ENCODE measurements around the gene WEE2. TPM values are rescaled to one million over a fixed set of nuclear protein-coding genes. Genes with fewer than 3 reads are reported as not detected.

The WEE2 gene
- total RNA-seq, 1 donor from 2014 or later = 0.36 TPM

DNA sequence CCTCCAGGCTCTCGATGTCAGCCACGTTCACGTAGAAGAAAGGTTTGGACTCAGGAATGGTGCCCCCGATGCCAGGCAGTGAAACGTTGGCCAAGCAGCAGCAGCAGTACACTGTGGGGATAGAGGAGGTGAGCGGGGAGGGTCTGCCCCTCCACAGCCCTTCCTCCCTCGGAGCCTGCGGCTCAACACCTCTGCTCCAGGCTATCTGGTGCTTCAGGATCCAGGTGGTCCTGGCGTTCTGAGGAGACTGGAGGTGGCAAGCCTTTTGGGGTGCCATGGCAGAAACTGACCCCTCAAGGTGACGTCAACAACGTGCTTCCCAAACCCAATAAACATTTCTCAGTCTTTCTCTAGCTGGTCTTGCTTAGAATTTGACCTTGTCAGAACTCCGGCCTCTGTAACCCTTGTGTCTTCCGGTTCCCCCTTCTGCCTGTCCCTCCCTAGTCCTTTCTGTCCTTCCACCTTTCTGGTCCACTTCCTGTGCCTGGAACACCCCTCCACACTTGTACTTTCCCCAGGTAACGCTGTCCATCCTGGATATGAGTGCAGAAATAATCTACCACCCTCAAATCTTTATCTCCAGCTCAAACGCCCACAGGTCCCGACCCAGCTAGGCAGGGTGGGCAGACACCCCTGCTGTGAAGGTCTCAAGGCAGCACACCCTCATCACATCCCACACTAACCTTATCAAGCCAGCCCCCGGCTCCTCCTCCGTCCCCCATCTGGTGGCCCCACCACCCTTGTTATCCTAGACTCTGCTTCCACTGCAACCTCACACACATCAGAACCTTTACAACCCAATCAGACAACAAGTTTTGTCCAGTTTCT is 42.7 kb upstream of the WEE2 start:
- H3K9me3 Mint-ChIP-seq (ENCODE audit: low read depth) = no peaks in the 10 kb centered on the region
- no peaks in the 10 kb centered on the region for H3K4me1 Mint-ChIP-seq (ENCODE audit: low read depth)
- DNase-seq (ENCODE audit: low spot score, unreplicated experiment) = no peak
- H3K27ac Mint-ChIP-seq = peak overlapping the region; percentile 54
- peaks cover 17% of the 10 kb centered on the region for H3K36me3 Mint-ChIP-seq (ENCODE audit: insufficient read depth)
- no peaks in the 10 kb centered on the region for H3K27me3 Mint-ChIP-seq
- TF ChIP-seq, protein P1, sequence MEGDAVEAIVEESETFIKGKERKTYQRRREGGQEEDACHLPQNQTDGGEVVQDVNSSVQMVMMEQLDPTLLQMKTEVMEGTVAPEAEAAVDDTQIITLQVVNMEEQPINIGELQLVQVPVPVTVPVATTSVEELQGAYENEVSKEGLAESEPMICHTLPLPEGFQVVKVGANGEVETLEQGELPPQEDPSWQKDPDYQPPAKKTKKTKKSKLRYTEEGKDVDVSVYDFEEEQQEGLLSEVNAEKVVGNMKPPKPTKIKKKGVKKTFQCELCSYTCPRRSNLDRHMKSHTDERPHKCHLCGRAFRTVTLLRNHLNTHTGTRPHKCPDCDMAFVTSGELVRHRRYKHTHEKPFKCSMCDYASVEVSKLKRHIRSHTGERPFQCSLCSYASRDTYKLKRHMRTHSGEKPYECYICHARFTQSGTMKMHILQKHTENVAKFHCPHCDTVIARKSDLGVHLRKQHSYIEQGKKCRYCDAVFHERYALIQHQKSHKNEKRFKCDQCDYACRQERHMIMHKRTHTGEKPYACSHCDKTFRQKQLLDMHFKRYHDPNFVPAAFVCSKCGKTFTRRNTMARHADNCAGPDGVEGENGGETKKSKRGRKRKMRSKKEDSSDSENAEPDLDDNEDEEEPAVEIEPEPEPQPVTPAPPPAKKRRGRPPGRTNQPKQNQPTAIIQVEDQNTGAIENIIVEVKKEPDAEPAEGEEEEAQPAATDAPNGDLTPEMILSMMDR (IDR thresholded peaks at IDR 0.05; ENCODE audit: unreplicated experiment) = no peak
- no peak overlapping the region for H3K4me3 Mint-ChIP-seq (ENCODE audit: low read depth)

DNA sequence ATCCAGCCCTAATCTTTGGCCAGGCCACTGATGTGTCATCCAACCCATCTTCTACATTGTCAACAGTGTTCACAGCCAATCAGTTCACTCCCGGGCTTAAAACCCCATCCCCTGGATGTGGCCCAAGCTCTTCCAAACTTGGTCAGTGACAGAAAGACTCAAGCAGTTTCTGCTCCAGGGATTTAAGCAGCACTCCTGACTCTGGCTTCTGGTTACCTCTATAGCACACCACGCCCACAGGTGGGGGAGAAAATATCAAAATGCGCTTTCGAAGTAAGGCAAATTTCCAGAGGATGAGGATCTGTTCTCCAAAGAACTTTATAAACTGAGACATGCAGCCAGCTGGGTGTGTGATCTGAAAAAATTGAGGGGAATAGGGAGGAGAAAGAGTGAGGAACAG is 42.1 kb upstream of the WEE2 start:
- H3K9me3 Mint-ChIP-seq (ENCODE audit: low read depth) = no peaks in the 10 kb centered on the region
- H3K36me3 Mint-ChIP-seq (ENCODE audit: insufficient read depth) = peaks cover 20% of the 10 kb centered on the region
- H3K4me3 Mint-ChIP-seq (ENCODE audit: low read depth) = no peak overlapping the region
- H3K27me3 Mint-ChIP-seq = no peaks in the 10 kb centered on the region
- no peaks in the 10 kb centered on the region for H3K4me1 Mint-ChIP-seq (ENCODE audit: low read depth)
- TF ChIP-seq, protein P1 (IDR thresholded peaks at IDR 0.05; ENCODE audit: unreplicated experiment) = no peak
- peak overlapping the region; percentile 54 for H3K27ac Mint-ChIP-seq
- DNase-seq (ENCODE audit: low spot score, unreplicated experiment) = no peak

DNA sequence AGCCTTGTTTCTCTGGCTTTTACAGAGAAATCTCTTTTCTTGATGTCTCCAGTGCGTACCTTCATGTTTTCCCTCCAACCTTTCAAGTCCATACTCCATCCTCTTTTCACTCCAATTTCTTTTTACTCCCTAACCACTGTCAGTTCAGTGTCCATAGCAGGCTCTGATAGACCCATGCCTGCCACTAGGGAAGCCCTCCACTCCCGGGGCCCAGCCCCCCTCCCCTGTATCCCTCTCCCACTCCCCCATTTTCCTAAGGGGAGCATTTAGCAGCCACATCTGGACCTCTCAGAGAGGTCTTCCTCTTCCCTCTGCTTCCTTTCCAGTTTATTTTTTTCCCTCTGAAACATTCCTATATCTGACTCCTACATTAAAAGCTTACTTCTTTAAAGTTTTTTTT is 39.3 kb upstream of the WEE2 start:
- Mint-ChIP-seq H3K4me3 (ENCODE audit: low read depth) (no peak overlapping the region), H3K4me1 (ENCODE audit: low read depth) (no peaks in the 10 kb centered on the region), H3K27me3 (no peaks in the 10 kb centered on the region), H3K36me3 (ENCODE audit: insufficient read depth) (peaks cover 28% of the 10 kb centered on the region), H3K27ac (no peak overlapping the region), H3K9me3 (ENCODE audit: low read depth) (no peaks in the 10 kb centered on the region)
- no peak for DNase-seq (ENCODE audit: low spot score, unreplicated experiment)
- TF ChIP-seq, protein P1 (IDR thresholded peaks at IDR 0.05; ENCODE audit: unreplicated experiment) = no peak

DNA sequence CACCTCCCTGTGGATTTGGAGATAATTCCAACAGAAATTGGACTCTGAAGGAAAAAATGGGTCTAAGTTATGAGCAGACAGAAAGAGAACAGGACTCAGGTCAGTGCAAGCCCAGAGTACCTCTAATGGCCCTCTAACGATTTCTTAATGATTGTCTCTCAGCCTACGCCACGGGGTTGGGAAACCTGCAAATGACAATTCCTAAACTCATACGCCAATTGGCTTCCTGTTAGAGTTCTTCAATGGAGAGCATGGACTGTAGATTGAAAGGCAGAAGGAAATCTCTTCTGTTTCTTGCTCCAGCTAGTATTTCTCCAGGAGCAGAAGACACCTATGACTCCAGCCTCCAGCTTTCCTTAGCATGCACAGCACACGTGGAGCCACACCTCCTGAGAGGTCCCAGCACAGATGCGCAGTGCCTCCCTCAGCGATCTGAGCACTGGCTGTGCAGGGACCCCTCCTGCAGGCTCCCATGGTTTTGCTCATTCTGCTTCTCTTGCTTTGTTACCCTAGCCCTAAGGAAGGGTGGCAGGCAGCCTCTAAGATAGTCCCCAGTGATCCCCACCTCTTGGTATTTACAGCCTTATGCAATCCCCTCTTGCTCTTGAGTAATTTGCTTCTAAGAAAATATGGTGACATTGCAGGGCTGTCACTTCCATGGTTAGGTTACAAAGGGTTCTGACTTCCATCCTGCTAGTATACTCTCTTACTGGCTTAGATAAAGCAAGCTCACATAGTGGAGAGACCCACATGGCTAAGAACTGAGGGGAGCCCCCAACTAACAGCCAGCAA is 36.3 kb upstream of the WEE2 start:
- DNase-seq (ENCODE audit: low spot score, unreplicated experiment) = no peak
- Mint-ChIP-seq H3K4me3 (ENCODE audit: low read depth) (no peak overlapping the region), H3K27me3 (no peaks in the 10 kb centered on the region), H3K9me3 (ENCODE audit: low read depth) (no peaks in the 10 kb centered on the region), H3K27ac (no peak overlapping the region), H3K4me1 (ENCODE audit: low read depth) (peaks cover 7% of the 10 kb centered on the region), H3K36me3 (ENCODE audit: insufficient read depth) (peaks cover 23% of the 10 kb centered on the region)
- TF ChIP-seq, protein P1 (IDR thresholded peaks at IDR 0.05; ENCODE audit: unreplicated experiment) = no peak

DNA sequence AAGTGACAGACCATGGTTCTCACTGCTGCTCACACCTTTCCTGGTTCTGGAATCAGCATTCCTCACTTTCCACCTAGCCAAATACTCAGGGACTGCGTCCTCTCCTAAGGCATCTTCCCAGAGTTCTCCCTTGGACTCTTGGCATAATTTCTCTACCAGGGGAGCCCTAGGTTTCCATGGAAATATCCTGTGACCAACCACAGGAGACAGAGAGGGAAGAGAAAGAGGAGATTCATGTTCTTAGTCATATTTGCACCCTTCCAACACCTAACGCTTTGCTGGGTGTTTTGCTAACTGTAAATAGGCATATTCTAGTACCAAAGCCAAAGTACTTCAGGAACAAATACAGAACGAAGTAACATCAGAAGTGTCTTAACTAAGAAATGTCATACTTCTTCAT is 34.8 kb upstream of the WEE2 start:
- Mint-ChIP-seq H3K9me3 (ENCODE audit: low read depth) (no peaks in the 10 kb centered on the region), H3K27me3 (no peaks in the 10 kb centered on the region), H3K36me3 (ENCODE audit: insufficient read depth) (peaks cover 22% of the 10 kb centered on the region), H3K4me1 (ENCODE audit: low read depth) (peaks cover 7% of the 10 kb centered on the region), H3K27ac (no peak overlapping the region), H3K4me3 (ENCODE audit: low read depth) (no peak overlapping the region)
- DNase-seq (ENCODE audit: low spot score, unreplicated experiment) = no peak
- TF ChIP-seq, protein P1 (IDR thresholded peaks at IDR 0.05; ENCODE audit: unreplicated experiment) = no peak
